Endothelial cell (in vitro differentiated cells): ENCODE results near the gene ITPRIPL2. TPM values are rescaled to one million over a fixed set of nuclear protein-coding genes. Genes with fewer than 3 reads are reported as not detected.

Experiments used
- DNase-seq: peaks from one replicate; pipeline ENCODE4 v3.0.0; 2021; ENCODE audit warnings: low spot score
- H3K27ac Mint-ChIP-seq: one replicate; pipeline ENCODE4 v1.8.0; 2021; ENCODE audit warnings: mixed read lengths, inconsistent platforms; ENCODE audit not compliant: unreplicated experiment
- H3K27me3 Mint-ChIP-seq: one replicate; pipeline ENCODE4 v1.8.0; 2021; ENCODE audit warnings: mild to moderate bottlenecking, moderate library complexity, mixed read lengths, inconsistent platforms; ENCODE audit not compliant: unreplicated experiment
- H3K36me3 Mint-ChIP-seq: one replicate; pipeline ENCODE4 v1.8.0; 2021; ENCODE audit warnings: mild to moderate bottlenecking, low read depth, mixed read lengths, inconsistent platforms; ENCODE audit not compliant: unreplicated experiment
- H3K4me1 Mint-ChIP-seq: one replicate; pipeline ENCODE4 v1.8.0; 2021; ENCODE audit warnings: mild to moderate bottlenecking, mixed read lengths, inconsistent platforms; ENCODE audit not compliant: unreplicated experiment
- H3K4me3 Mint-ChIP-seq: one replicate; pipeline ENCODE4 v1.8.0; 2021; ENCODE audit warnings: mild to moderate bottlenecking, mixed read lengths, inconsistent platforms; ENCODE audit not compliant: unreplicated experiment
- H3K9me3 Mint-ChIP-seq: one replicate; pipeline ENCODE4 v1.8.0; 2021; ENCODE audit warnings: mixed read lengths, inconsistent platforms; ENCODE audit not compliant: unreplicated experiment
- CTCF ChIP-seq: fragments of 200-600 bp; sonication (generic); IDR thresholded peaks from one replicate; pipeline ENCODE4 v1.5.0; 2021; ENCODE audit warnings: antibody characterized with exemption; ENCODE audit not compliant: unreplicated experiment
- long read RNA-seq: library from polyadenylated mRNA; unstranded; transcript quantifications from one replicate; pipeline ENCODE4 v2.0.0, GENCODE V29; 2020; ENCODE audit not compliant: unreplicated experiment
- total RNA-seq: library from RNA; stranded (reverse); fragmentation: NEBNext Ultra II Directional; extraction: Animal tissue kit (Norgen Biotek cat#: 25700); gene quantifications from one replicate; pipeline ENCODE4 v1.2.1, GENCODE V29; 2021; ENCODE audit not compliant: unreplicated experiment

The ITPRIPL2 gene
- 65.1 TPM for total RNA-seq
- long read RNA-seq, full-length matches to known transcripts, result 4 of 4 reads
- long read RNA-seq, partial matches to known transcripts, result 0 of 4 reads
- long read RNA-seq, other reads (novel, unspliced or antisense), result 0 of 4 reads

- peak; percentile 79 for DNase-seq
- H3K4me3 Mint-ChIP-seq, result peak within 1 kb of the TSS; percentile 92
- peaks cover 31% of the 10 kb centered on the region for H3K4me1 Mint-ChIP-seq
- no peaks in the 10 kb centered on the region for H3K9me3 Mint-ChIP-seq
- peak within 1 kb of the TSS; percentile 94 for H3K27ac Mint-ChIP-seq
- no peak for TF ChIP-seq CTCF
- H3K27me3 Mint-ChIP-seq, result peaks cover 11% of the 10 kb centered on the region
- peaks cover 5% of the 10 kb centered on the region for H3K36me3 Mint-ChIP-seq
Measured at GRCh38 chr16:19113577-19114358, at the start of gene ITPRIPL2. ITPRIPL2 (plus strand) TSS chr16:19113964; CDS start chr16:19114462, 498 bp downstream.

- no peaks in the 10 kb centered on the region for H3K9me3 Mint-ChIP-seq
- no peaks in the 10 kb centered on the region for H3K27me3 Mint-ChIP-seq
- no peak for DNase-seq
- peak overlapping the region; percentile 95 for H3K4me3 Mint-ChIP-seq
- TF ChIP-seq CTCF, result no peak
- H3K4me1 Mint-ChIP-seq, result peaks cover 12% of the 10 kb centered on the region
- H3K36me3 Mint-ChIP-seq, result peaks cover 3% of the 10 kb centered on the region
- H3K27ac Mint-ChIP-seq, result peak overlapping the region; percentile 99
Measured at GRCh38 chr16:19066988-19067348, 46.8 kb upstream of the ITPRIPL2 start.

GRCh38 chr16:19067349-19068236, 46.2 kb upstream of the ITPRIPL2 start, which contains the start of gene COQ7:
COQ7 (plus strand) TSS chr16:19067614; CDS start chr16:19067665, 51 bp downstream.
- no peaks in the 10 kb centered on the region for H3K27me3 Mint-ChIP-seq
- peak within 1 kb of the TSS; percentile 95 for H3K4me3 Mint-ChIP-seq
- H3K27ac Mint-ChIP-seq, result peak within 1 kb of the TSS; percentile 99
- peaks cover 12% of the 10 kb centered on the region for H3K4me1 Mint-ChIP-seq
- peaks cover 5% of the 10 kb centered on the region for H3K36me3 Mint-ChIP-seq
- peak; percentile 95 for DNase-seq
- peak; percentile 32 for TF ChIP-seq CTCF
- no peaks in the 10 kb centered on the region for H3K9me3 Mint-ChIP-seq

GRCh38 chr16:19068237-19068815, 45.4 kb upstream of the ITPRIPL2 start:
- Mint-ChIP-seq H3K4me1 (peaks cover 7% of the 10 kb centered on the region), H3K36me3 (peaks cover 5% of the 10 kb centered on the region), H3K4me3 (peak overlapping the region; percentile 95), H3K27ac (peak overlapping the region; percentile 99), H3K27me3 (no peaks in the 10 kb centered on the region), H3K9me3 (no peaks in the 10 kb centered on the region)
- no peak for DNase-seq
- no peak for TF ChIP-seq CTCF
